OCI-LY3 (cell line): ENCODE measurements around the gene DSG2.
A peak's percentile ranks its signal among the peaks of the same experiment; 100 is the strongest.

ENCODE experiments used
- H2AFZ ChIP-seq: fragments of 200-600, 300-600 bp; shearing (Covaris generic); 2 replicates; pipeline ENCODE4 v1.6.0; 2014; ENCODE audit warnings: antibody characterized with exemption, low read depth, low read length
- H3K27ac ChIP-seq: fragments of 200-600, 300-600 bp; sonication (generic); 2 replicates; pipeline ENCODE4 v1.5.1; 2014; ENCODE audit warnings: mild to moderate bottlenecking, low read length, moderate library complexity, mixed read lengths
- H3K27me3 ChIP-seq: fragments of 200-600, 300-600 bp; sonication (generic); 2 replicates; pipeline ENCODE4 v1.6.1; 2014; ENCODE audit warnings: low read depth, low read length, mixed read lengths
- H3K36me3 ChIP-seq: fragments of 200-600, 300-600 bp; sonication (generic); replicated peaks from 2 replicates; pipeline ENCODE3; 2014; ENCODE audit warnings: low read depth, low read length, mixed read lengths
- H3K4me1 ChIP-seq: fragments of 300-600, 200-600 bp; sonication (generic); 2 replicates; pipeline ENCODE4 v1.6.1; 2014; ENCODE audit warnings: low read length, mixed read lengths
- H3K4me2 ChIP-seq: fragments of 200-600, 300-600 bp; sonication (generic); 2 replicates; pipeline ENCODE4 v1.6.1; 2014; ENCODE audit warnings: low read length, mixed read lengths
- H3K4me3 ChIP-seq: fragments of 300-600, 200-600 bp; sonication (generic); 2 replicates; pipeline ENCODE4 v1.5.1; 2014; ENCODE audit warnings: antibody characterized with exemption, mild to moderate bottlenecking, low read length, moderate library complexity
- H3K79me2 ChIP-seq: fragments of 300-600, 200-600 bp; shearing (Covaris generic); 2 replicates; pipeline ENCODE4 v1.6.1; 2014; ENCODE audit warnings: mild to moderate bottlenecking, low read length, mixed read lengths
- H3K9ac ChIP-seq: fragments of 300-600, 200-600 bp; shearing (Covaris generic); 2 replicates; pipeline ENCODE4 v1.6.0; 2014; ENCODE audit warnings: mild to moderate bottlenecking, low read length, moderate library complexity
- H3K9me3 ChIP-seq: fragments of 200-600, 300-600 bp; shearing (Covaris generic); 2 replicates; pipeline ENCODE4 v1.6.1; 2014; ENCODE audit warnings: low read length, mixed read lengths; ENCODE audit not compliant: insufficient read depth
- H4K20me1 ChIP-seq: fragments of 200-600, 300-600 bp; sonication (generic); 2 replicates; pipeline ENCODE4 v1.6.1; 2016; ENCODE audit warnings: low read length, mixed read lengths; ENCODE audit not compliant: insufficient read depth
- EZH2phosphoT487 ChIP-seq: fragments of 200-600 bp; shearing (Covaris generic); IDR thresholded peaks from 2 replicates; pipeline ENCODE4 v1.6.1; 2018; ENCODE audit warnings: antibody characterized with exemption, mixed run types, low read depth
- TF ChIP-seq, protein P1 (sequence below): fragments of 200-600, 300-600 bp; sonication (generic); IDR thresholded peaks from 2 replicates; pipeline ENCODE4 v1.5.1; 2014; ENCODE audit warnings: antibody characterized with exemption, low read length, low read depth

DSG2 gene

GRCh38 chr18:31557446-31557845 is 59.5 kb downstream of the DSG2 start:
- peaks cover 4% of the 10 kb centered on the region; the same call in 1 of the 2 replicates for H3K4me1 ChIP-seq
- TF ChIP-seq, protein P1, sequence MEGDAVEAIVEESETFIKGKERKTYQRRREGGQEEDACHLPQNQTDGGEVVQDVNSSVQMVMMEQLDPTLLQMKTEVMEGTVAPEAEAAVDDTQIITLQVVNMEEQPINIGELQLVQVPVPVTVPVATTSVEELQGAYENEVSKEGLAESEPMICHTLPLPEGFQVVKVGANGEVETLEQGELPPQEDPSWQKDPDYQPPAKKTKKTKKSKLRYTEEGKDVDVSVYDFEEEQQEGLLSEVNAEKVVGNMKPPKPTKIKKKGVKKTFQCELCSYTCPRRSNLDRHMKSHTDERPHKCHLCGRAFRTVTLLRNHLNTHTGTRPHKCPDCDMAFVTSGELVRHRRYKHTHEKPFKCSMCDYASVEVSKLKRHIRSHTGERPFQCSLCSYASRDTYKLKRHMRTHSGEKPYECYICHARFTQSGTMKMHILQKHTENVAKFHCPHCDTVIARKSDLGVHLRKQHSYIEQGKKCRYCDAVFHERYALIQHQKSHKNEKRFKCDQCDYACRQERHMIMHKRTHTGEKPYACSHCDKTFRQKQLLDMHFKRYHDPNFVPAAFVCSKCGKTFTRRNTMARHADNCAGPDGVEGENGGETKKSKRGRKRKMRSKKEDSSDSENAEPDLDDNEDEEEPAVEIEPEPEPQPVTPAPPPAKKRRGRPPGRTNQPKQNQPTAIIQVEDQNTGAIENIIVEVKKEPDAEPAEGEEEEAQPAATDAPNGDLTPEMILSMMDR, result no peak
- no peak for TF ChIP-seq EZH2phosphoT487
- no peak overlapping the region for H3K27ac ChIP-seq
- no peak overlapping the region for H3K9ac ChIP-seq
- no peaks in the 10 kb centered on the region for H3K36me3 ChIP-seq
- no peaks in the 10 kb centered on the region for H3K9me3 ChIP-seq
- H3K27me3 ChIP-seq, result peaks cover 5% of the 10 kb centered on the region; the same call in 1 of the 2 replicates
- H4K20me1 ChIP-seq, result no peaks in the 10 kb centered on the region
- no peak overlapping the region for H3K4me3 ChIP-seq
- H3K4me2 ChIP-seq, result no peak overlapping the region
- no peaks in the 10 kb centered on the region for H3K79me2 ChIP-seq
- H2AFZ ChIP-seq, result no peak overlapping the region

- Histone ChIP-seq H4K20me1 (no peaks in the 10 kb centered on the region), H3K27me3 (peaks cover 9% of the 10 kb centered on the region; the same call in 1 of the 2 replicates), H3K9me3 (no peaks in the 10 kb centered on the region), H3K36me3 (no peaks in the 10 kb centered on the region), H2AFZ (no peak overlapping the region), H3K9ac (no peak overlapping the region), H3K4me2 (no peak overlapping the region), H3K4me3 (no peak overlapping the region), H3K27ac (no peak overlapping the region), H3K79me2 (no peaks in the 10 kb centered on the region), H3K4me1 (peaks cover 4% of the 10 kb centered on the region; the same call in 1 of the 2 replicates)
- no peak for TF ChIP-seq EZH2phosphoT487
- TF ChIP-seq, protein P1, result no peak
Observed at GRCh38 chr18:31558567-31558966, 60.6 kb downstream of the DSG2 start.

DNA sequence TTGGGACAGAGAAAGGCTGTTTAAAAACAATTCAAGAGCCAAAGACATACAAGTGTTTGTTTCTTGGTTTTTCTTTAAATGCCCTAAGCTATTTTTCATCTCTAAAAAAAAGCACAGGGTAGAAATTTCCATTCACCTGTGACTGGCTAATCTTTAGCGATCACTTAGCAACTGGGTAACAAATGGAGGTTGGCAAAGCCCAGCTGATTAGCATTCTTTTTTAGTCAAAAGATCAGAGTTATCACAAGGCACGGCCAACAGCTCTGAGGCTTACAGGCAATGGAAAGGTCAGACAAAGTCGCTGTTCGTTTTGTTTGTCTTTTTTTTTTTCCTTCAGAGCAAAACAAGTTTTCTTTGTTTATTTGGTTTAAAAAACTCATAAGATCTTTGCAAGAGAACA is 64.7 kb downstream of the DSG2 start:
- Histone ChIP-seq H3K9ac (no peak overlapping the region), H3K27me3 (peaks cover 9% of the 10 kb centered on the region; the same call in 1 of the 2 replicates), H3K4me1 (no peaks in the 10 kb centered on the region), H3K79me2 (no peaks in the 10 kb centered on the region), H3K4me2 (no peak overlapping the region), H3K4me3 (no peak overlapping the region), H3K9me3 (no peaks in the 10 kb centered on the region), H3K36me3 (no peaks in the 10 kb centered on the region), H2AFZ (no peak overlapping the region), H4K20me1 (no peaks in the 10 kb centered on the region), H3K27ac (no peak overlapping the region)
- TF ChIP-seq, protein P1, result no peak
- no peak for TF ChIP-seq EZH2phosphoT487

DNA sequence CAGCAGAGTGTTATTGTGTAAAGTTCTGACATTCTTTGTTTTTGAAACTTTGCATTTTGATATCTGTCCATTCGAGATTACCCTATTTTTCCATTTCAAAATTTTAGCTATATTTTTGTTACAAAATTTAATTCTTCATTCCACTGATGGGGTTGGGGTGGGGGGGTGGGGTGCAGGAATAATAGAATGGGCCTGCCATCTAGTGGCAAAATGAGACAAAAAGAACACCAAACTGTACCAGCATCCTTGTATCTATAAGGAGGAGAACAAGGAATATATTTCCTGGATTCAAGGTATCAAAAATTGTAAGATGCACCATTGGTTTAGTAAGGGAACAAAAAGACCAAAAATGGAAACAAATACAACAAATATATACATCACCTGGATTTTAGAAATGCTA is 65.8 kb downstream of the DSG2 start:
- Histone ChIP-seq H3K9ac (no peak overlapping the region), H3K4me1 (no peaks in the 10 kb centered on the region), H3K36me3 (no peaks in the 10 kb centered on the region), H4K20me1 (no peaks in the 10 kb centered on the region), H3K27me3 (peaks cover 9% of the 10 kb centered on the region; the same call in 1 of the 2 replicates), H3K27ac (no peak overlapping the region), H3K4me2 (no peak overlapping the region), H3K4me3 (no peak overlapping the region), H3K9me3 (no peaks in the 10 kb centered on the region), H2AFZ (no peak overlapping the region), H3K79me2 (no peaks in the 10 kb centered on the region)
- TF ChIP-seq EZH2phosphoT487, result no peak
- TF ChIP-seq, protein P1, result peak; percentile 31; the same call in 1 of the 2 replicates
